GM18951 (cell line): ENCODE measurements around the gene CIB4.
"Not testable (repeated sequence)": the region's sequence is repeated elsewhere in the genome, so short reads cannot be mapped to it uniquely, and the experiment has no call there.

ENCODE experiments used
- POLR2A ChIP-seq: IDR thresholded peaks from 4 replicates; pipeline ENCODE4 v1.6.1; 2011; ENCODE audit warnings: mild to moderate bottlenecking; ENCODE audit not compliant: insufficient read length, insufficient read depth; ENCODE audit errors: extremely low read depth
- in situ Hi-C: fragments of 300-500 bp; cut with MboI; formaldehyde crosslinking; loops from one replicate; pipeline ENCODE4 v1.12.0; 2022; ENCODE audit warnings: low sequenced_read_pairs, mixed read lengths, inconsistent platforms; ENCODE audit not compliant: unreplicated experiment

The CIB4 gene

GRCh38 chr2:26672818-26673393 lies 31.7 kb upstream of the CIB4 start:
- no peak for TF ChIP-seq POLR2A
- in situ Hi-C loops: no loop called here

- in situ Hi-C loops: no loop called here
- TF ChIP-seq POLR2A: no peak
These were observed 31.1 kb upstream of the CIB4 start for GRCh38 chr2:26672112-26672817.

- no peak for TF ChIP-seq POLR2A
- in situ Hi-C loops: no loop called here
These were observed 30.5 kb upstream of the CIB4 start for GRCh38 chr2:26671691-26672090.

- no peak for TF ChIP-seq POLR2A
- in situ Hi-C loops: no loop called here
These were observed 29.8 kb upstream of the CIB4 start for GRCh38 chr2:26670931-26671460.

- TF ChIP-seq POLR2A: no peak
- in situ Hi-C loops: no loop called here
These were observed 29.0 kb upstream of the CIB4 start for GRCh38 chr2:26670171-26670570.

GRCh38 chr2:26668856-26669750 lies 27.9 kb upstream of the CIB4 start:
- TF ChIP-seq POLR2A: no peak
- in situ Hi-C loops: no loop called here

GRCh38 chr2:26668041-26668440 lies 26.9 kb upstream of the CIB4 start:
- in situ Hi-C loops: no loop called here
- no peak for TF ChIP-seq POLR2A

GRCh38 chr2:26666671-26667070 lies 25.5 kb upstream of the CIB4 start:
- in situ Hi-C loops: no loop called here
- no peak for TF ChIP-seq POLR2A

- in situ Hi-C loops: not testable (repeated sequence)
These were observed 24.1 kb upstream of the CIB4 start for GRCh38 chr2:26665296-26665695.

- in situ Hi-C loops: no loop called here
- TF ChIP-seq POLR2A: no peak
These were observed 19.3 kb upstream of the CIB4 start for GRCh38 chr2:26660363-26660962.

GRCh38 chr2:26658691-26659346 lies 17.7 kb upstream of the CIB4 start:
- no peak for TF ChIP-seq POLR2A
- in situ Hi-C loops: no loop called here

GRCh38 chr2:26657265-26657664 lies 16.1 kb upstream of the CIB4 start:
- no peak for TF ChIP-seq POLR2A
- in situ Hi-C loops: no loop called here

GRCh38 chr2:26655611-26656195 lies 14.5 kb upstream of the CIB4 start:
- in situ Hi-C loops: no loop called here
- no peak for TF ChIP-seq POLR2A

- in situ Hi-C loops: not testable (repeated sequence)
These were observed 14.0 kb upstream of the CIB4 start for GRCh38 chr2:26655120-26655519.
